ENCODE data around the gene TMED7. TPM values are rescaled to one million over a fixed set of nuclear protein-coding genes. Genes with fewer than 3 reads are reported as not detected.

TMED7 gene
- total and polyA plus RNA-seq, 2 of the 4 experiments (the other 2 are of a cell fraction): 75.6 to 86.7 TPM

DNA sequence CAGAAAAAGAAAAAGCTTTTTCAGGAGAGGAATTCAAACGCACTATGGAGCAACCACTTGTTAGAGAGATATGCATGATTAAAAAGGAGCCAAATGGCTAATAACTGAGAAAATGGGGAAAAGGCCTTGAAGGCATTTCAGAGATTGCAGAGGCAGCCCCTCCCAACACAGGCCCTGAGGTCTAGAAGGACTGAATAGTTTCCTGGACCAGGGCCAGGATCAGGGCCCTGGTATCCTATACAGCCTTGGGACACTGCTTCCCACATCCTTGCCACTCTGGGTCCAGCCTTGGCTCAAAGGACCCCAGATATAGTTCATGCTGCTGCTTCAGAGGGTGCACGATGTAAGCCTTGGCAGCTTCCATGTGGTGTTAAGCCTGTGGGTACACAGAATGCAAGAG is 60.6 kb downstream of the TMED7 start:
- Histone ChIP-seq H2AFZ (replicated peaks; ENCODE audit: low read length, poor library complexity) (no peak overlapping the region), H3K27me3 (ENCODE audit: control insufficient read depth, insufficient read depth, low read length) (no peaks in the 10 kb centered on the region), H4K5ac (ENCODE audit: low read depth, low read length) (no peak overlapping the region), H3K14ac (replicated peaks; ENCODE audit: low read depth, low read length) (no peak overlapping the region), H4K8ac (ENCODE audit: low read depth in 2 of 2, low read length in 2 of 2) (no peak overlapping the region), H4K20me1 (ENCODE audit: insufficient read depth, low read length) (no peaks in the 10 kb centered on the region), H3K4me3 (ENCODE audit: insufficient read depth, low read depth, low read length) (no peak overlapping the region), H2BK5ac (ENCODE audit: low read depth, low read length, poor library complexity, severe bottlenecking) (no peak overlapping the region), H3K4ac (ENCODE audit: low read depth, low read length) (no peak overlapping the region), H3K9ac (ENCODE audit: low read depth, low read length) (no peak overlapping the region), H4K91ac (ENCODE audit: insufficient read depth, low read depth, low read length) (no peak overlapping the region), H3K9me1 (ENCODE audit: insufficient read depth, low read length) (no peaks in the 10 kb centered on the region), H3K4me2 (ENCODE audit: low read depth, low read length) (no peak overlapping the region), H2BK120ac (ENCODE audit: low read depth, low read length) (no peak overlapping the region), H3K23ac (ENCODE audit: low read depth, low read length) (no peak overlapping the region), H3K4me1 (ENCODE audit: control insufficient read depth, insufficient read depth, low read length) (no peaks in the 10 kb centered on the region; the same call in 1 of the 2 replicates), H3K18ac (ENCODE audit: low read depth, low read length) (no peak overlapping the region), H2BK15ac (ENCODE audit: low read depth, low read length) (no peak overlapping the region), H3K36me3 (ENCODE audit: control insufficient read depth, insufficient read depth, low read length) (no peaks in the 10 kb centered on the region), H3K27ac (ENCODE audit: insufficient read depth, low read length) (no peak overlapping the region), H3K56ac (ENCODE audit: extremely low read depth, insufficient read depth, low read length) (no peak overlapping the region), H3K79me1 (ENCODE audit: low read depth in 1 of 2, low read length in 2 of 2) (no peaks in the 10 kb centered on the region), H2AK9ac (replicated peaks; ENCODE audit: low read depth, low read length, poor library complexity) (no peak overlapping the region), H2AK5ac (ENCODE audit: low read depth, low read length) (no peak overlapping the region), H3K9me3 (ENCODE audit: control insufficient read depth, insufficient read depth, low read length) (no peaks in the 10 kb centered on the region), H2BK20ac (ENCODE audit: low read depth, low read length) (no peak overlapping the region)
- in situ Hi-C loops (cut with MboI; ENCODE audit: low sequenced_read_pairs): no loop called here
- ChIA-PET CTCF (no interaction called here), POLR2A (ENCODE audit: unreplicated experiment) (no interaction called here)
- no peak for DNase-seq
- intact Hi-C loops (cut with micrococcal nuclease): no loop called here
- 60% methylated on average over 1 of the region's 2 CpGs; no CpG with 5 or more reads in 1 of the 2 experiments for WGBS, 2 experiments (ENCODE audit: extremely low coverage in 2 of 2, insufficient read length in 1 of 2)
- ATAC-seq (ENCODE audit: low read depth): no peak
- TF ChIP-seq POLR2A (IDR thresholded peaks at IDR 0.05; ENCODE audit: low read depth, low read length) (no peak), SMC3 (IDR thresholded peaks at IDR 0.05; ENCODE audit: low read depth, low read length) (no peak), MAZ (IDR thresholded peaks at IDR 0.05; ENCODE audit: borderline replicate concordance, low read depth, low read length) (no peak), RAD21 (IDR thresholded peaks at IDR 0.05; ENCODE audit: low read length) (no peak), NFE2L2 (IDR thresholded peaks at IDR 0.05; ENCODE audit: low read depth, low read length) (no peak), MXI1 (IDR thresholded peaks at IDR 0.05; ENCODE audit: borderline replicate concordance, low read depth, low read length) (no peak), BHLHE40 (IDR thresholded peaks at IDR 0.05; ENCODE audit: low read depth, low read length) (no peak), RCOR1 (IDR thresholded peaks at IDR 0.05; ENCODE audit: insufficient replicate concordance, low read length) (no peak), RFX5 (IDR thresholded peaks at IDR 0.05; ENCODE audit: low read depth, low read length) (no peak), FOS (IDR thresholded peaks at IDR 0.05; ENCODE audit: low read depth, low read length) (no peak), CEBPB (IDR thresholded peaks at IDR 0.05; ENCODE audit: low read depth, low read length) (no peak), CHD1 (IDR thresholded peaks at IDR 0.05; ENCODE audit: low read depth, low read length) (no peak), MAFK (IDR thresholded peaks at IDR 0.05; ENCODE audit: low read depth, low read length) (no peak)
- TF ChIP-seq, protein P1, sequence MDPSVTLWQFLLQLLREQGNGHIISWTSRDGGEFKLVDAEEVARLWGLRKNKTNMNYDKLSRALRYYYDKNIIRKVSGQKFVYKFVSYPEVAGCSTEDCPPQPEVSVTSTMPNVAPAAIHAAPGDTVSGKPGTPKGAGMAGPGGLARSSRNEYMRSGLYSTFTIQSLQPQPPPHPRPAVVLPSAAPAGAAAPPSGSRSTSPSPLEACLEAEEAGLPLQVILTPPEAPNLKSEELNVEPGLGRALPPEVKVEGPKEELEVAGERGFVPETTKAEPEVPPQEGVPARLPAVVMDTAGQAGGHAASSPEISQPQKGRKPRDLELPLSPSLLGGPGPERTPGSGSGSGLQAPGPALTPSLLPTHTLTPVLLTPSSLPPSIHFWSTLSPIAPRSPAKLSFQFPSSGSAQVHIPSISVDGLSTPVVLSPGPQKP (IDR thresholded peaks at IDR 0.05; ENCODE audit: borderline replicate concordance, low read depth, low read length): no peak
- TF ChIP-seq, protein P2, sequence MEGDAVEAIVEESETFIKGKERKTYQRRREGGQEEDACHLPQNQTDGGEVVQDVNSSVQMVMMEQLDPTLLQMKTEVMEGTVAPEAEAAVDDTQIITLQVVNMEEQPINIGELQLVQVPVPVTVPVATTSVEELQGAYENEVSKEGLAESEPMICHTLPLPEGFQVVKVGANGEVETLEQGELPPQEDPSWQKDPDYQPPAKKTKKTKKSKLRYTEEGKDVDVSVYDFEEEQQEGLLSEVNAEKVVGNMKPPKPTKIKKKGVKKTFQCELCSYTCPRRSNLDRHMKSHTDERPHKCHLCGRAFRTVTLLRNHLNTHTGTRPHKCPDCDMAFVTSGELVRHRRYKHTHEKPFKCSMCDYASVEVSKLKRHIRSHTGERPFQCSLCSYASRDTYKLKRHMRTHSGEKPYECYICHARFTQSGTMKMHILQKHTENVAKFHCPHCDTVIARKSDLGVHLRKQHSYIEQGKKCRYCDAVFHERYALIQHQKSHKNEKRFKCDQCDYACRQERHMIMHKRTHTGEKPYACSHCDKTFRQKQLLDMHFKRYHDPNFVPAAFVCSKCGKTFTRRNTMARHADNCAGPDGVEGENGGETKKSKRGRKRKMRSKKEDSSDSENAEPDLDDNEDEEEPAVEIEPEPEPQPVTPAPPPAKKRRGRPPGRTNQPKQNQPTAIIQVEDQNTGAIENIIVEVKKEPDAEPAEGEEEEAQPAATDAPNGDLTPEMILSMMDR (conservative IDR thresholded peaks at IDR 0.05; ENCODE audit: low read depth, low read length): no peak
- TF ChIP-seq, protein P3, sequence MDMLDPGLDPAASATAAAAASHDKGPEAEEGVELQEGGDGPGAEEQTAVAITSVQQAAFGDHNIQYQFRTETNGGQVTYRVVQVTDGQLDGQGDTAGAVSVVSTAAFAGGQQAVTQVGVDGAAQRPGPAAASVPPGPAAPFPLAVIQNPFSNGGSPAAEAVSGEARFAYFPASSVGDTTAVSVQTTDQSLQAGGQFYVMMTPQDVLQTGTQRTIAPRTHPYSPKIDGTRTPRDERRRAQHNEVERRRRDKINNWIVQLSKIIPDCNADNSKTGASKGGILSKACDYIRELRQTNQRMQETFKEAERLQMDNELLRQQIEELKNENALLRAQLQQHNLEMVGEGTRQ (IDR thresholded peaks at IDR 0.05; ENCODE audit: low read depth, low read length): no peak
- BruUV-seq (replicated peaks): no TSS peak
- dilution Hi-C loops (cut with HindIII; ENCODE audit: low sequenced_read_pairs, unreplicated experiment): no loop called here
